Renal cortex interstitium (tissue), 11 donors: ENCODE data around the gene LRRK2. TPM values are rescaled to one million over a fixed set of nuclear protein-coding genes. Genes with fewer than 3 reads are reported as not detected.
"Not testable (repeated sequence)": the region's sequence is repeated elsewhere in the genome, so short reads cannot be mapped to it uniquely, and the experiment has no call there.

ENCODE experiments used
- DNase-seq, 11 donors: peaks; one replicate each; pipeline ENCODE4 v3.0.0-alpha.2; 2013; ENCODE audit warnings: low read depth in 9 of 11, low spot score in 4 of 11; ENCODE audit errors: extremely low read depth in 1 of 11
- polyA plus RNA-seq, 3 donors: library from polyadenylated mRNA; unstranded; fragments of 120-200 nt; gene quantifications; one replicate each; pipeline ENCODE4 v1.2.1, GENCODE V29; 2013; ENCODE audit not compliant: insufficient read length in 3 of 3

The LRRK2 gene
- polyA plus RNA-seq, 3 donors: 25.2 to 34.8 (median 28.5) TPM

DNA sequence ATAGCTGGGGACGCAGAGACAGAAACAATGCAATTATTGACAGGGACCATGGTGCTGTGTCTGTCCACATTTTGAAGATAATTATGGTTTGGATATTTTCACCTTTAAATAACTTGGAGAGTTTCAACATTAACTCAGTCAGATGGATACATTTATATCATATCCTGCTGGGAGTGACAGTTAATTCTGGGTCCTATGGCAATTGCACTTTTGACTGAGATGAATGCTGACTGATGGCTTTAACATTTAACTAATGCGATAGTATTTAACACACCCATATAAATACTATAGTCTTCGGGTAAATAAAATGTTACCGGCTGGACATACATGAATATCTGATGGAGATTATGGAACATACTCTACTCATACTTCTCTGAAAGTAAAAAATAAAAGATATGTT is 118.3 kb downstream of the LRRK2 start:
- DNase-seq: no peak

GRCh38 chr12:40344312-40344711 is 119.5 kb downstream of the LRRK2 start:
- no peak for DNase-seq

GRCh38 chr12:40351976-40352375 is 127.2 kb downstream of the LRRK2 start:
- no peak for DNase-seq

DNA sequence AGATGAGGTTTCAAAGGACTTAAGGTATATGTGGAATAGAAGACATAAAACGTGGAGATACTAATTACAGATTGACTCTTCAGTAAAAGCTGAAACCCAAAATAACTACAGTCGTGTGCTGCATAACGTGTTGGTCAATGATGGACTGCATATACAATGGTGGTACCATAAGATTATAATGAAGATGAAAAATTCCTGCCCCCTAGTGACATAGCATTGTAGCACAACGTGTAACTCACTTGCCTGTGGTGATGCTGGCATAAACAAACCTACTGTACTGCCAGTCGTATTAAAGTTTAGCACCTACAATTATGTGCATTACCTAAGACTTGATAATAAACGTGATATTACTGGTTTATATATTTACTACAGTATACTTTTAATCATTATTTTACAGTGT is 150.3 kb downstream of the LRRK2 start:
- no peak for DNase-seq

DNA sequence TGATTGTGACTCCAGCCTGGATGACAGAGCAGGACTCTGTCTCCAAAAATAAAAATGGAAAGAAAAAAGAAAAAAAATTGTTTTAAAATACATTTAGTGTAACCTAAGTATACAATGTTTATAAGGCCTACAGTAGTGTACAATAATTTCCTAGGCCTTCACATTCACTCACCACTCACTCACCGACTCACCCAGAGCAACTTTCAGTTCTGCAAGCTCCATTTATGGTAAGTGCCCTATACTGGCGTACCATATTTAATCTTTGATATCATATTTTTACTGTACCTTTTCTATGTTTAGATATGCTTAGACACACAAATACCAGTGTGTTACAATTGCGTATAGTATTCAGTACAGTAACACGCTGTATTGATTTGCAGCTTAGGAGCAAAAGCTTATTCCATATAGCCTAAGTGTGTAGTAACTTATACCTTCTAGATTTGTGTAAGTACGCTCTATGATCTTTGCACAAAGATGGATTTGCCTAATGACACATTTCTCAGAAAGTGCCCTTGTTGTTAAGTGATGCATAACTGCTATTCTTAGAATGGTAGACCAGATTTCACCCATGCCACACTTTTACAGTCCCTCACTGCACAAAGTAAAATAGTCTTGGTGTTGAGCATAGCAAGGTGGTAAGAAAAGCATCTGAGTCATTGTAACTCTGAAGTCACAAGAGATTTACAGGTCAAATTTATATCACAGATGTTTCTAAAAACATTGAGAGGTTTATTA is 151.9 kb downstream of the LRRK2 start:
- no peak for DNase-seq

- DNase-seq: no peak
Measured at GRCh38 chr12:40378691-40379090, 153.9 kb downstream of the LRRK2 start.

- DNase-seq: no peak
Measured at GRCh38 chr12:40382217-40382616, 157.4 kb downstream of the LRRK2 start.

DNA sequence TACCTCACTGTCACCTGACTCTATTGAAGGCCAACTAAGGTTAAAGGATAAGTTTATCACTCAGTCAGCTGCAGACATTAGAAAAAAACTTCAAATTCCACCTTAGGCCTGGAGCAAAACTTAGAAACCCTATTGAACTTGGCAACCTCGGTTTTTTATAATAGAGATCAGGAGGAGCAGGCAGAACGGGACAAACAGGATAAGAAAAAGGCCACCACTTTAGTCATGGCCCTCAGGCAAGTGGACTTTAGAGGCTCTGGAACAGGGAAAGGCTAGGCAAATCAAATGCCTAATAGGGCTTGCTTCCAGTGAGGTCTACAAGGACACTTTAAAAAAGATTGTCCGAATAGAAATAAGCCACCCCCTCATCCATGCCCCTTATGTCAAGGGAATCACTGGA is 162.5 kb downstream of the LRRK2 start:
- DNase-seq: not testable (repeated sequence)

- no peak for DNase-seq
Measured at GRCh38 chr12:40390980-40391379, 166.2 kb downstream of the LRRK2 start.

- no peak for DNase-seq
Measured at GRCh38 chr12:40393026-40393425, 168.2 kb downstream of the LRRK2 start.

DNA sequence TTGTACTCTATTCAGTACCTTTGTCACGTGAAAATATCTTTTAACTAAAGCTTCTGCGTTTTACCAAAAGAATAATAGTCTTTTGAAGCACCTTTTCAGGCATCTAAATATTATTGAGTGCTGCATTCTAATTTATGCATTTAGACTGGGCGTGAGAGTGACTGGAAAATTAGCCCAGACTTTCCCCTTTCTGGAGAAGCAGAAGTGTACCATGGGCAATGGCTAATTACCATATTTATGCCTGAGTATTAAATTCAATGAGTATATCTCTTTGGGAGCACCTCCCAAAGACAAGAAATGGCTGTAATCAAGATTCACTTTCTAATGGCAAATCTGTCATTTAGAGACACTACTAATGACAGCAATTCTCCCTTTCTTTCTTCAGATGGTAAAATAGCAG is 174.9 kb downstream of the LRRK2 start:
- DNase-seq: no peak

DNA sequence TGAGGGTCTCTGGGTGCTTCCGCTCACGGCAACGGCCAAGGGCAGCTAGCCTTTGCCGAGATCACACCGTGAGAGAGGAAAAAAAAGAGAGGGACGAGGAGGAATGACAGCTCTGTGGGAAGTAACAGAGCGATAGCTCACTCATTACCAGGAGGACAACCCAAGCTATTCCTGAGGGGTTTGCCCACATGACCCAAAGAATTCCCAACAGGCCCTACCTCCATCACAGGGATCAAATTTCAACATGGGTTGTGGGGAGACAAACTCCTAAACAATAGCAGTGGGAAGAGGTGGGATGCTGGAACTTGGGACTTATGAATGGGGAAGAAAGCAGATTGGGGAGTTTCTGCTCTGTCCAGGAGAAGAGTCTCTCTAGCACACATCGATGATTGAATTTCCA is 180.6 kb downstream of the LRRK2 start:
- no peak for DNase-seq

Other genes starting within 250 kb of the LRRK2 start
- 10 to 100 TPM; 11.7 to 14.6 (median 13.2) TPM for gene SLC2A13, start 118.9 kb upstream of the LRRK2 start, polyA plus RNA-seq